OCI-LY3 (cell line): Measurements from ENCODE around the gene PTPRM.

Experiments
- CTCF ChIP-seq: fragments of 200-600, 300-600 bp; sonication (generic); IDR thresholded peaks from 2 replicates; pipeline ENCODE4 v1.5.1; 2014; ENCODE audit warnings: antibody characterized with exemption, low read length, low read depth
- EZH2phosphoT487 ChIP-seq: fragments of 200-600 bp; shearing (Covaris generic); IDR thresholded peaks from 2 replicates; pipeline ENCODE4 v1.6.1; 2018; ENCODE audit warnings: antibody characterized with exemption, mixed run types, low read depth

GRCh38 chr18:7815787-7816186, 248.7 kb downstream of the PTPRM start:
- TF ChIP-seq CTCF: no peak
- TF ChIP-seq EZH2phosphoT487: no peak
